ENCODE measurements around the gene GJB6.

Gene GJB6

GRCh38 chr13:20227288-20227687 is 4.8 kb downstream of the GJB6 start:
- no peak for DNase-seq (ENCODE audit: low spot score)

- no peak for DNase-seq (ENCODE audit: low spot score)
Measured at GRCh38 chr13:20222553-20222952, 9.6 kb downstream of the GJB6 start.

GRCh38 chr13:20221772-20222171 is 10.3 kb downstream of the GJB6 start:
- peak; percentile 33 for DNase-seq (ENCODE audit: low spot score)

GRCh38 chr13:20219577-20219976 is 12.5 kb downstream of the GJB6 start:
- no peak for DNase-seq (ENCODE audit: low spot score)

GRCh38 chr13:20217168-20217567 is 15.0 kb downstream of the GJB6 start:
- DNase-seq (ENCODE audit: low spot score), result no peak

- DNase-seq (ENCODE audit: low spot score), result no peak
Measured at GRCh38 chr13:20209948-20210347, 22.2 kb downstream of the GJB6 start.

- DNase-seq (ENCODE audit: low spot score), result no peak
Measured at GRCh38 chr13:20206698-20207235, 25.4 kb downstream of the GJB6 start.

GRCh38 chr13:20206065-20206697 is 25.9 kb downstream of the GJB6 start:
- DNase-seq (ENCODE audit: low spot score), result no peak

- no peak for DNase-seq (ENCODE audit: low spot score)
Measured at GRCh38 chr13:20198781-20199180, 33.3 kb downstream of the GJB6 start.

GRCh38 chr13:20197361-20197834 is 34.7 kb downstream of the GJB6 start:
- DNase-seq (ENCODE audit: low spot score), result peak; percentile 66

- DNase-seq (ENCODE audit: low spot score), result no peak
Measured at GRCh38 chr13:20195801-20196200, 36.3 kb downstream of the GJB6 start.

GRCh38 chr13:20193907-20194631 is 38.0 kb downstream of the GJB6 start:
- no peak for DNase-seq (ENCODE audit: low spot score)

- DNase-seq (ENCODE audit: low spot score), result no peak
Measured at GRCh38 chr13:20193162-20193906, 38.8 kb downstream of the GJB6 start.

- no peak for DNase-seq (ENCODE audit: low spot score)
Measured at GRCh38 chr13:20192836-20193161, 39.3 kb downstream of the GJB6 start, which contains the start of gene GJB2. Gene GJB2, minus strand, starts transcription at chr13:20192938. Its CDS starts 3,357 bp downstream, at chr13:20189581.

GRCh38 chr13:20192158-20192835 is 39.8 kb downstream of the GJB6 start:
- peak; percentile 29 for DNase-seq (ENCODE audit: low spot score)

GRCh38 chr13:20191311-20192157 is 40.6 kb downstream of the GJB6 start:
- DNase-seq (ENCODE audit: low spot score), result no peak

GRCh38 chr13:20190481-20191310 is 41.4 kb downstream of the GJB6 start:
- peak; percentile 77 for DNase-seq (ENCODE audit: low spot score)

GRCh38 chr13:20190076-20190475 is 42.0 kb downstream of the GJB6 start:
- DNase-seq (ENCODE audit: low spot score), result no peak

GRCh38 chr13:20188667-20189553 is 43.2 kb downstream of the GJB6 start:
- DNase-seq (ENCODE audit: low spot score), result no peak

Data from AG20443 (cell line).